DMS114 treated with DMSO at 0.1 percent for 48 hours (cell line): ENCODE measurements around the gene C11orf52.

Experiments
- DNase-seq: peaks from one replicate; lab custom pipeline; 2025; ENCODE audit not compliant: unreplicated experiment; lab: John Stamatoyannopoulos, UW

The C11orf52 gene

GRCh38 chr11:111974446-111974845 lies 55.7 kb downstream of the C11orf52 start:
- DNase-seq: no peak

- DNase-seq: no peak
Observed at GRCh38 chr11:111975076-111975806, 56.5 kb downstream of the C11orf52 start.

GRCh38 chr11:111976119-111976766 lies 57.5 kb downstream of the C11orf52 start:
- DNase-seq: no peak
